ENCODE measurements around the gene NAALADL1.

Gene NAALADL1

GRCh38 chr11:65047581-65048422, 10.6 kb downstream of the NAALADL1 start:
- no peaks in the 10 kb centered on the region for H3K36me3 ChIP-seq (ENCODE audit: low read length)
- H3K79me2 ChIP-seq (ENCODE audit: insufficient read depth, low read length): 0 out of 2 replicates have a peak, but pooled peaks cover 2% of the 10 kb centered on the region
- H3K4me3 ChIP-seq (ENCODE audit: insufficient read depth, low read length, poor library complexity, severe bottlenecking): no peak overlapping the region
- H2AFZ ChIP-seq (ENCODE audit: low read depth, low read length, severe bottlenecking): no peak overlapping the region
- no peak overlapping the region for H3K27ac ChIP-seq (ENCODE audit: low read depth, low read length)
- no peaks in the 10 kb centered on the region for H3K9me2 ChIP-seq (replicated peaks; ENCODE audit: insufficient read depth, low read length)
- H3K9ac ChIP-seq (ENCODE audit: low read length): no peak overlapping the region
- H3K4me2 ChIP-seq (ENCODE audit: low read depth, low read length, poor library complexity, severe bottlenecking): no peak overlapping the region
- H3K27me3 ChIP-seq (ENCODE audit: low read length): no peaks in the 10 kb centered on the region
- no peaks in the 10 kb centered on the region for H3K9me3 ChIP-seq (ENCODE audit: insufficient read depth, low read length)
- H4K20me1 ChIP-seq (ENCODE audit: low read depth, low read length): no peaks in the 10 kb centered on the region
- no peaks in the 10 kb centered on the region for H3F3A ChIP-seq (ENCODE audit: insufficient read depth)
- no peak for TF ChIP-seq CTCF (IDR thresholded peaks at IDR 0.05; ENCODE audit: insufficient read depth, low read length, poor library complexity, severe bottlenecking)
- TF ChIP-seq EZH2phosphoT487 (conservative IDR thresholded peaks at IDR 0.05; ENCODE audit: low read length): no peak

- no peaks in the 10 kb centered on the region for H3K9me3 ChIP-seq (ENCODE audit: insufficient read depth, low read length)
- H3K9ac ChIP-seq (ENCODE audit: low read length): no peak overlapping the region
- TF ChIP-seq EZH2phosphoT487 (conservative IDR thresholded peaks at IDR 0.05; ENCODE audit: low read length) (no peak), CTCF (IDR thresholded peaks at IDR 0.05; ENCODE audit: insufficient read depth, low read length, poor library complexity, severe bottlenecking) (no peak)
- no peaks in the 10 kb centered on the region for H3K36me3 ChIP-seq (ENCODE audit: low read length)
- peaks cover 14% of the 10 kb centered on the region; the same call in 1 of the 2 replicates for H3K79me2 ChIP-seq (ENCODE audit: insufficient read depth, low read length)
- no peaks in the 10 kb centered on the region for H3F3A ChIP-seq (ENCODE audit: insufficient read depth)
- no peak overlapping the region for H3K4me2 ChIP-seq (ENCODE audit: low read depth, low read length, poor library complexity, severe bottlenecking)
- no peaks in the 10 kb centered on the region for H3K9me2 ChIP-seq (replicated peaks; ENCODE audit: insufficient read depth, low read length)
- H4K20me1 ChIP-seq (ENCODE audit: low read depth, low read length): no peaks in the 10 kb centered on the region
- H3K27ac ChIP-seq (ENCODE audit: low read depth, low read length): no peak overlapping the region
- no peaks in the 10 kb centered on the region for H3K27me3 ChIP-seq (ENCODE audit: low read length)
- no peak overlapping the region for H2AFZ ChIP-seq (ENCODE audit: low read depth, low read length, severe bottlenecking)
- no peak overlapping the region for H3K4me3 ChIP-seq (ENCODE audit: insufficient read depth, low read length, poor library complexity, severe bottlenecking)
These were observed 12.6 kb downstream of the NAALADL1 start for GRCh38 chr11:65045728-65046127.

GRCh38 chr11:65045061-65045460, 13.3 kb downstream of the NAALADL1 start:
- no peaks in the 10 kb centered on the region for H3K9me3 ChIP-seq (ENCODE audit: insufficient read depth, low read length)
- peaks cover 14% of the 10 kb centered on the region; the same call in 1 of the 2 replicates for H3K79me2 ChIP-seq (ENCODE audit: insufficient read depth, low read length)
- H3K9ac ChIP-seq (ENCODE audit: low read length): no peak overlapping the region
- H4K20me1 ChIP-seq (ENCODE audit: low read depth, low read length): no peaks in the 10 kb centered on the region
- H3K36me3 ChIP-seq (ENCODE audit: low read length): no peaks in the 10 kb centered on the region
- H3K27me3 ChIP-seq (ENCODE audit: low read length): no peaks in the 10 kb centered on the region
- TF ChIP-seq EZH2phosphoT487 (conservative IDR thresholded peaks at IDR 0.05; ENCODE audit: low read length) (no peak), CTCF (IDR thresholded peaks at IDR 0.05; ENCODE audit: insufficient read depth, low read length, poor library complexity, severe bottlenecking) (no peak)
- H3K9me2 ChIP-seq (replicated peaks; ENCODE audit: insufficient read depth, low read length): no peaks in the 10 kb centered on the region
- no peak overlapping the region for H3K4me2 ChIP-seq (ENCODE audit: low read depth, low read length, poor library complexity, severe bottlenecking)
- no peak overlapping the region for H3K27ac ChIP-seq (ENCODE audit: low read depth, low read length)
- H3F3A ChIP-seq (ENCODE audit: insufficient read depth): no peaks in the 10 kb centered on the region; the same call in 1 of the 2 replicates
- no peak overlapping the region for H3K4me3 ChIP-seq (ENCODE audit: insufficient read depth, low read length, poor library complexity, severe bottlenecking)
- no peak overlapping the region for H2AFZ ChIP-seq (ENCODE audit: low read depth, low read length, severe bottlenecking)

Measured in SU-DHL-6 (cell line).